Measurements from ENCODE around the gene FAM174C. TPM values are rescaled to one million over a fixed set of nuclear protein-coding genes. Genes with fewer than 3 reads are reported as not detected.

Gene FAM174C
- total RNA-seq, 1 experiment from 2014 or later = 59.4 TPM

- TF ChIP-seq ATF3 (CRISPR knock-in tag; conservative IDR thresholded peaks at IDR 0.05) (no peak), ZNF425 (CRISPR knock-in tag; conservative IDR thresholded peaks at IDR 0.05) (no peak)
Measured at GRCh38 chr19:1237027-1237659, 38.2 kb upstream of the FAM174C start (continued).

DNA sequence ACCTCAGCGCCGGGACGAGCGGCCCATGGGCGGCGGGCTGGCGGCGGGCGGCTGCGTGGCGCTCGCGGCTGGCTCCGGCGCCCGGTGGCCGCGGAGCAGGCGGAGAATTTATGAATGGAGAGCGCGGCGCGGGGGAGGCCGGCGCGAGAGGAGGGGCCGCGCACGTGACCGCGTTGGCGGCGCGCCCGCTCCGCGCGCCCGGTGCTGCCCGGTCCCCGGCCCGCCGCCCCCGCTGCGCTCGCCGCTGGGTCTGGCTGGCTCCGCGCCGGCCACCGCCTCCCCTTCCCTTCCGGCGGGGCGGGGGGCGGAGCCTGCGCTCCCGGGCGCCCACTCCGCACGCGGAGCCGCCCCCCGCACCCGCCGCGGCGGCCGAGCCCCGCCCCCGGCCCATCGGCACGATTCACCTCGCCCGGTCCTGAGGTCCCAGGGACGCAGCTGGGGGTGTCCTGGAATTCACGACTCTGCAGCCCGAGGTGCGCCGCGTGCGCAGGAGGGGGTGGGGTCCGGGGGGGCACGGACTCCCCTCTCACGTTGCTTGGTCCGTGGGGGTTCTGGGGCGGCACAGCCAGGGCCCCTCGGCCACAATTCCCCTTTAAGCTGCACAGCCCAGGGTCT lies 37.5 kb upstream of the FAM174C start, which contains the start of gene CBARP:
Gene CBARP (minus strand): TSS at position 252 of the 615 bp plus-strand sequence. CDS start 1,905 bp downstream, outside the sequence.
- ATAC-seq (peak; percentile 6), DNase-seq (ENCODE audit: low spot score) (peak; percentile 54)
- TF ChIP-seq, protein P1, sequence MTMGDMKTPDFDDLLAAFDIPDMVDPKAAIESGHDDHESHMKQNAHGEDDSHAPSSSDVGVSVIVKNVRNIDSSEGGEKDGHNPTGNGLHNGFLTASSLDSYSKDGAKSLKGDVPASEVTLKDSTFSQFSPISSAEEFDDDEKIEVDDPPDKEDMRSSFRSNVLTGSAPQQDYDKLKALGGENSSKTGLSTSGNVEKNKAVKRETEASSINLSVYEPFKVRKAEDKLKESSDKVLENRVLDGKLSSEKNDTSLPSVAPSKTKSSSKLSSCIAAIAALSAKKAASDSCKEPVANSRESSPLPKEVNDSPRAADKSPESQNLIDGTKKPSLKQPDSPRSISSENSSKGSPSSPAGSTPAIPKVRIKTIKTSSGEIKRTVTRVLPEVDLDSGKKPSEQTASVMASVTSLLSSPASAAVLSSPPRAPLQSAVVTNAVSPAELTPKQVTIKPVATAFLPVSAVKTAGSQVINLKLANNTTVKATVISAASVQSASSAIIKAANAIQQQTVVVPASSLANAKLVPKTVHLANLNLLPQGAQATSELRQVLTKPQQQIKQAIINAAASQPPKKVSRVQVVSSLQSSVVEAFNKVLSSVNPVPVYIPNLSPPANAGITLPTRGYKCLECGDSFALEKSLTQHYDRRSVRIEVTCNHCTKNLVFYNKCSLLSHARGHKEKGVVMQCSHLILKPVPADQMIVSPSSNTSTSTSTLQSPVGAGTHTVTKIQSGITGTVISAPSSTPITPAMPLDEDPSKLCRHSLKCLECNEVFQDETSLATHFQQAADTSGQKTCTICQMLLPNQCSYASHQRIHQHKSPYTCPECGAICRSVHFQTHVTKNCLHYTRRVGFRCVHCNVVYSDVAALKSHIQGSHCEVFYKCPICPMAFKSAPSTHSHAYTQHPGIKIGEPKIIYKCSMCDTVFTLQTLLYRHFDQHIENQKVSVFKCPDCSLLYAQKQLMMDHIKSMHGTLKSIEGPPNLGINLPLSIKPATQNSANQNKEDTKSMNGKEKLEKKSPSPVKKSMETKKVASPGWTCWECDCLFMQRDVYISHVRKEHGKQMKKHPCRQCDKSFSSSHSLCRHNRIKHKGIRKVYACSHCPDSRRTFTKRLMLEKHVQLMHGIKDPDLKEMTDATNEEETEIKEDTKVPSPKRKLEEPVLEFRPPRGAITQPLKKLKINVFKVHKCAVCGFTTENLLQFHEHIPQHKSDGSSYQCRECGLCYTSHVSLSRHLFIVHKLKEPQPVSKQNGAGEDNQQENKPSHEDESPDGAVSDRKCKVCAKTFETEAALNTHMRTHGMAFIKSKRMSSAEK (CRISPR knock-in tag; IDR thresholded peaks at IDR 0.05; ENCODE audit: borderline replicate concordance) = no peak
- TF ChIP-seq USF2 (CRISPR knock-in tag; IDR thresholded peaks at IDR 0.05) (peak; percentile 78), NFATC4 (CRISPR knock-in tag; IDR thresholded peaks at IDR 0.05) (no peak), SMAD3 (CRISPR knock-in tag; IDR thresholded peaks at IDR 0.05; ENCODE audit: borderline replicate concordance) (no peak), AR (CRISPR knock-in tag; IDR thresholded peaks at IDR 0.05) (no peak), NR1H2 (CRISPR knock-in tag; IDR thresholded peaks at IDR 0.05) (no peak)
- H3K27ac Mint-ChIP-seq = peak within 1 kb of the TSS; percentile 87
- H3K36me3 Mint-ChIP-seq = no peaks in the 10 kb centered on the region
- H3K9me3 Mint-ChIP-seq = no peaks in the 10 kb centered on the region
- CTCF ChIA-PET = interaction anchor here (0.6 to 9.7 kb wide), 8 partner anchors 15 to 173 kb away, joined by 3 to 648 read pairs (median 5); partner anchors contain the start of gene CIRBP
- peaks cover 17% of the 10 kb centered on the region for H3K4me1 Mint-ChIP-seq
- POLR2A ChIA-PET = interaction anchor here (0.9 to 1.7 kb wide), 3 partner anchors 29 to 125 kb away, joined by 3 to 6 read pairs (median 4); partner anchors contain the start of gene CIRBP
- peak within 1 kb of the TSS; percentile 76 for H3K4me3 Mint-ChIP-seq
- H3K27me3 Mint-ChIP-seq (ENCODE audit: low read depth) = peaks cover 4% of the 10 kb centered on the region; the same call in 1 of the 2 replicates

All from WTC11 (cell line).